Measurements from ENCODE around the gene RFTN2.
"Not testable (repeated sequence)": the region's sequence is repeated elsewhere in the genome, so short reads cannot be mapped to it uniquely, and the experiment has no call there.

Gene RFTN2

GRCh38 chr2:197604117-197604860 lies 71.1 kb downstream of the RFTN2 start:
- DNase-seq (ENCODE audit: low spot score) = no peak

GRCh38 chr2:197601726-197602125 lies 73.7 kb downstream of the RFTN2 start:
- no peak for DNase-seq (ENCODE audit: low spot score)

- no peak for DNase-seq (ENCODE audit: low spot score)
Observed at GRCh38 chr2:197600306-197600705, 75.1 kb downstream of the RFTN2 start.

GRCh38 chr2:197599285-197599965 lies 76.0 kb downstream of the RFTN2 start:
- DNase-seq (ENCODE audit: low spot score) = peak; percentile 43

- DNase-seq (ENCODE audit: low spot score) = no peak
Observed at GRCh38 chr2:197598450-197598849, 76.9 kb downstream of the RFTN2 start.

- no peak for DNase-seq (ENCODE audit: low spot score)
Observed at GRCh38 chr2:197597166-197597565, 78.2 kb downstream of the RFTN2 start.

- no peak for DNase-seq (ENCODE audit: low spot score)
Observed at GRCh38 chr2:197596766-197597165, 78.6 kb downstream of the RFTN2 start.

GRCh38 chr2:197591339-197592072 lies 83.9 kb downstream of the RFTN2 start:
- DNase-seq (ENCODE audit: low spot score) = no peak

GRCh38 chr2:197587255-197587654 lies 88.1 kb downstream of the RFTN2 start:
- DNase-seq (ENCODE audit: low spot score) = not testable (repeated sequence)

GRCh38 chr2:197580166-197580565 lies 95.2 kb downstream of the RFTN2 start:
- not testable (repeated sequence) for DNase-seq (ENCODE audit: low spot score)

- not testable (repeated sequence) for DNase-seq (ENCODE audit: low spot score)
Observed at GRCh38 chr2:197578294-197578693, 97.1 kb downstream of the RFTN2 start.

GRCh38 chr2:197577446-197577845 lies 97.9 kb downstream of the RFTN2 start:
- no peak for DNase-seq (ENCODE audit: low spot score)

GRCh38 chr2:197576631-197577030 lies 98.8 kb downstream of the RFTN2 start:
- DNase-seq (ENCODE audit: low spot score) = no peak

- no peak for DNase-seq (ENCODE audit: low spot score)
Observed at GRCh38 chr2:197575987-197576386, 99.4 kb downstream of the RFTN2 start.

- no peak for DNase-seq (ENCODE audit: low spot score)
Observed at GRCh38 chr2:197573608-197574007, 101.8 kb downstream of the RFTN2 start.

- no peak for DNase-seq (ENCODE audit: low spot score)
Observed at GRCh38 chr2:197571627-197572271, 103.6 kb downstream of the RFTN2 start.

GRCh38 chr2:197560146-197560665 lies 115.2 kb downstream of the RFTN2 start:
- DNase-seq (ENCODE audit: low spot score) = no peak

GRCh38 chr2:197559681-197560080 lies 115.7 kb downstream of the RFTN2 start:
- no peak for DNase-seq (ENCODE audit: low spot score)

- DNase-seq (ENCODE audit: low spot score) = no peak
Observed at GRCh38 chr2:197558393-197558792, 117.0 kb downstream of the RFTN2 start.

GRCh38 chr2:197556456-197556855 lies 118.9 kb downstream of the RFTN2 start:
- no peak for DNase-seq (ENCODE audit: low spot score)

GRCh38 chr2:197555467-197555866 lies 119.9 kb downstream of the RFTN2 start:
- no peak for DNase-seq (ENCODE audit: low spot score)

GRCh38 chr2:197551260-197551659 lies 124.1 kb downstream of the RFTN2 start:
- not testable (repeated sequence) for DNase-seq (ENCODE audit: low spot score)

All from SK-N-DZ (cell line).